Stimulated activated CD4-positive, alpha-beta T cell treated with anti-CD3 and anti-CD28 coated beads, Interleukin-15, amount 100 ng/mL, for 1 hour (primary cell): ENCODE measurements around the gene KIR3DL3.
"Not testable (repeated sequence)": the region's sequence is repeated elsewhere in the genome, so short reads cannot be mapped to it uniquely, and the experiment has no call there.

Experiments
- DNase-seq, 2 donors: peaks; one replicate each; pipeline ENCODE4 v3.0.0-alpha.2; 2020; ENCODE audit warnings: low read depth in 1 of 2, low spot score in 1 of 2

KIR3DL3 gene

GRCh38 chr19:54724142-54724541, at the start of gene KIR3DL3:
Gene KIR3DL3 (plus strand): TSS chr19:54724442. CDS start chr19:54724497, 55 bp downstream.
- no peak for DNase-seq

GRCh38 chr19:54676210-54676834, 47.9 kb upstream of the KIR3DL3 start:
- DNase-seq = not testable (repeated sequence)

DNA sequence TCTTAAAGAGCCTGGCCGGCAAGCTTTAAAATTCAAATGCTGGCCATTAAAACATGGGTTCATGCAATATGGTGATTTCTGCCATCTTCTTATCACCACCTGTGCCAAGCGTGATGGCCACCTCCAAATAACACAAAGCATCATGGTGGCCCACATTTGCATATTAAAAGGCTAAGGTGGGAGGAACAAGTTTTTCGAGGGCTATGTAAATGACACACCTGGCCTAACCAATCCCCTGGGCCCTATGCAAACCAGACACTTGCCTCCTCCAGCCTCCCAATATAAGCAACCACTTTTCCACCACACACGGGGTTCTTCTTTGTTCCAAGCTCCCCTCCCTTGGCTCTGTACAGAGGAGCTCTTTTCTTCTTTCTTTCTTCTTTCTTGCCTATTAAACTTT, 47.0 kb upstream of the KIR3DL3 start:
- DNase-seq = no peak

DNA sequence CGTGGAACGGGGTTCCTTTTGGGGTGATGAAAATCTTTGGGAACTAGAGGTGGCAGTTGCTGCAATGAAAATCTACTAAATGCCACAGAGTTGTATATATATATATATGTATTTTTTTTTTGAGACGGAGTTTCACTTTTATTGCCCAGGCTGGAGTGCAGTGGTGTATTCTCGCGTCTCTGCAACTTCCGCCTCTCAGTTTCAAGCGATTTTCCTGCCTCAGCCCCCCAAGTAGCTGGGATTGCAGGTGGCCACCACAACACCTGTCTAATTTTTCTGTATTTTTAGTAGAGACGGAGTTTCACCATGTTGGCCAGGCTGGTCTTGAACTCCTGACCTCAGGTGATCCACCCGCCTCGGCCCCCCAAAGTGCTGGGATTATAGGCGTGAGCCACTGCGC, 42.6 kb upstream of the KIR3DL3 start:
- DNase-seq = not testable (repeated sequence)

DNA sequence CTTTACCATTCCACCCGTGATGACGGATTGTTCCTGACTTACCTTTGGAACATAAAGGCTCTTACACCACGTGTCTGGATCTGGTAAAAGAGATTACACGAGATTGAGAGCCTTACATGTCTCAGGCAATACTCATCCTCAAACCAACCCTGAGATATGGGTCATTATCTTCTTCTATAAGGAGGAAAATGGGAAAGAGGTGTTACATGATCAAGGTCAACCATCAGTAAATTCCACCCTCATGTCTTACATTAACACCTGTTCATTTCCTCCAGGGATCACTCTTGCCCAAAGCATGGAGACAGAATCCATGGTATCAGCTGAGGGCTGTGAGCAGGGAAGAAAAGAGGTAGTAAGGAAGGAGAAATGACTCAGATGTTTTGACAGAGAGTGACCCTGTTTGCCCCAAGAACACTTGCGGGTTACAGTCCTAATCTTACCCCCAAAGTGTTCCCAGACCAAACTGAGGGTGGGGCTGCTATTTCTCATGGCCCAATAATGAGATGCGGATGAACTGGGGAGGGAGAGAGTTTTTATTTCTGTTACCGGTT, 41.9 kb upstream of the KIR3DL3 start:
- DNase-seq = no peak

- no peak for DNase-seq
These were observed 39.7 kb upstream of the KIR3DL3 start for GRCh38 chr19:54684527-54684926.

- DNase-seq = no peak
These were observed 32.5 kb upstream of the KIR3DL3 start for GRCh38 chr19:54691582-54692297.

GRCh38 chr19:54692298-54692615, 32.0 kb upstream of the KIR3DL3 start:
- DNase-seq = no peak

GRCh38 chr19:54694648-54695047, 29.6 kb upstream of the KIR3DL3 start:
- no peak for DNase-seq

GRCh38 chr19:54696117-54696548, 28.1 kb upstream of the KIR3DL3 start:
- no peak for DNase-seq

DNA sequence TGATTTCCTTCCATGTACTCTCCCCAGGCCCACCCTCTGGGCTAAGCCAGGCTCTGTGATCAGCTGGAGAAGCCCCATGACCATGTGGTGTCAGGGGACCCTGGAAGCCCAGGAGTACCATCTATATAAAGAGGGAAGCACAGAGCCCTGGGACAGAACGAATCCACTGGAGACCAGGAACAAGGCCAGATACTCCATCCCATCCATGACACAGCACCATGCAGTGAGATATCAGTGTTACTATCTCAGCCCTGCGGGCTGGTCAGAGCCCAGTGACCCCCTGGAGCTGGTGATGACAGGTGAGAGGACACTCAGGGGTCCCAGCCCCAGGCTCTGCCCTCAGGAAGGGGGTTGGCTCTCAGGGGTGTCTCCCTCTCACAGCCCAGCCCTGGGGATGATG, 27.5 kb upstream of the KIR3DL3 start:
- no peak for DNase-seq

GRCh38 chr19:54697716-54698115, 26.5 kb upstream of the KIR3DL3 start:
- DNase-seq = not testable (repeated sequence)

GRCh38 chr19:54704928-54705327, 19.3 kb upstream of the KIR3DL3 start:
- no peak for DNase-seq

DNA sequence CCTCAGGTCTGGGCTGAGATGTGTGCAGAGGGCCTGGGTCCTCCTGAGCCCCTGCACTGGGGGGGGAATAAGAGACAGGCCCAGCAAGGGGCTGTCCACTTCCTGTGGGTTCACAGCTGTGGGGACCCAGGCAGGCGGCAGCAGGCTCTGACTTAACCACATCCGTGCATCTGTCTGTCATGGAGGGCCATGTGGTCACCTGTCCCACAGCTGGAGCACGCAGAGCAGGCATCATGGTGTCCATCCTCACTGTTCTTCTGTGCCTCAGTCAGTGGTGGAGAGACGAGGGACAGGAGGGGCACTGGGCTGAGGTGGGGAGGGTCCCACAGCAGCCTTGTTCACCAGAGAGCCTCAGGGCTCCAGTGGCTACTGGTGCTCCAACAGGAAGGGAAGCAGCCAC, 16.3 kb upstream of the KIR3DL3 start:
- DNase-seq = no peak

- no peak for DNase-seq
These were observed 15.5 kb upstream of the KIR3DL3 start for GRCh38 chr19:54708781-54709180.

GRCh38 chr19:54709212-54709948, 14.9 kb upstream of the KIR3DL3 start:
- DNase-seq = no peak

- DNase-seq = not testable (repeated sequence)
These were observed 14.3 kb upstream of the KIR3DL3 start for GRCh38 chr19:54709956-54710355.

GRCh38 chr19:54724644-54725043, 402 bp downstream of the KIR3DL3 start:
- no peak for DNase-seq

DNA sequence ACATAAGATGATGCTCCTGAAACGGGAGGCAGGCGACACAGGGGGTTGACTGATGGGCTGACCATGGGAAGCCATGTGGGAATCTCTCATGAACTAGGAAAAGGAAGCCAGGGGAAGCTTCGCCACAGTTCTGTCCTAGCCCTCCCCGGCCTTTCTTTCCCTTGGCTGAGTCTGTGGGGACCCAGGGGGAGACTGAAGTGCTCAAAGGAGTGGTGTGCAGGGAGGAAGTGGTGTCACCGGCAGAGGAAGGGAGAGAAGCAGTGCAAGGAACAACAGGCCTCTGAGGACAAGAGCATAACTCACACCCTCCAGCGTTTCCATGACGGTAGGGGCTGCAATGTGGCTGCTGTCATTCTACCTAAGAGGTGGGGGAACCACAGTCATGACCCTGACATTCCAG, 1.1 kb downstream of the KIR3DL3 start:
- no peak for DNase-seq

DNA sequence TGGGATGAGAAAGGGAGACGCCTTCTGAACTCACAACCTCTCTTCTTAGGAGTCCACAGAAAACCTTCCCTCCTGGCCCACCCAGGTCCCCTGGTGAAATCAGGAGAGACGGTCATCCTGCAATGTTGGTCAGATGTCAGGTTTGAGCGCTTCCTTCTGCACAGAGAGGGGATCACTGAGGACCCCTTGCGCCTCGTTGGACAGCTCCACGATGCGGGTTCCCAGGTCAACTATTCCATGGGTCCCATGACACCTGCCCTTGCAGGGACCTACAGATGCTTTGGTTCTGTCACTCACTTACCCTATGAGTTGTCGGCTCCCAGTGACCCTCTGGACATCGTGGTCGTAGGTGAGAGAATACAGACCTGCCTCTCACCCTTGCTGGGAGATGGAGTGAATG, 3.3 kb downstream of the KIR3DL3 start:
- no peak for DNase-seq

DNA sequence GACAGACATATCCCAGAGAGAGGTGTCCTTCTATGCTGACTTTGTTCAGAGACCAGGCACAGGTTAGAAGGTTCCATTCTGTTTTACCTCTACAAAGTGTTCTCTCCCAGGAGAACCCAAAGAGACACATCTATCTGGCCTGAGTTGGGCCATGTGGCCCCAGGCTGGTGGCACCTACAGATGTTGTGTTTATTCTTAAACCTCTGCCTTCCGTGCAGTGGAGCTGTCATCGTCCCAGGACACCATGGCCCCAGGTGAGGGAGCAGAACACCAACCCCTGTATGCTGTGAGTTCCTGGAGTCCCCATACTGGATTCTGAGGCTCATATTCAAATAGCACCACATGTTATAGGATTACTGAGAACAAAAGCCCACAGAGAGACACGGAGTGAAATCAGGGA, 3.9 kb downstream of the KIR3DL3 start:
- DNase-seq = no peak
